Adrenal gland (tissue), 5 donors: ENCODE data around the gene MRPL45.

Experiments used
- POLR2A ChIP-seq, 2 donors: fragments of 450-650 bp; IDR thresholded peaks; one replicate each; pipeline ENCODE4 v1.6.1; 2017; ENCODE audit warnings: antibody characterized with exemption in 2 of 2, mild to moderate bottlenecking in 2 of 2, moderate library complexity in 1 of 2
- TF ChIP-seq, protein P1 (sequence below), 6 experiments: fragments of 450-650 bp in 4 of 6; fragments of 200-600 bp in 2 of 6; sonication (generic) in 1 of 6; IDR thresholded peaks; 1 replicate in 5 of 6; 2 replicates in 1 of 6; pipeline versions ENCODE4 v1.5.1 to v1.8.0; 2016 to 2021; ENCODE audit warnings: antibody characterized with exemption in 6 of 6, mild to moderate bottlenecking in 2 of 6, moderate library complexity in 1 of 6
- donor health status: DM: no; HTN: no; CAD: no.

DNA sequence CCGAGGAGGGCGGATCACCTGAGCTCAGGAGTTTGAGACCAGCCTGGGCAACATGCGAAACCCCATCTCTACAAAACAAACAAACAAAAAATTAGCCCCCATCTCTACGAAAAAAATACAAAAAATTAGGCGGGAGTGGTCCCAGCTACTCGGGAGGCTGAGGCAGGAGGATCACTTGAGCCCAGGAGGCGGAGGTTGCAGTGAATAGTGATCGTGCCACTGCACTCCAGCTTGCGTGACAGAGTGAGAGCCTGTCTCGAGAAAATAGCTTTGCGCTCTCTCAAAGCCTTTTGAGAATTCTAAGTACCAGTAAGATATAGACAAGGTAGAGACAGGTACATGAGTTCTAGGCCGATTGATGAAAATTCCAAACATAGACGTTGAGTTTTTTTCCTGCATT is 56.7 kb downstream of the MRPL45 start:
- TF ChIP-seq, protein P1, sequence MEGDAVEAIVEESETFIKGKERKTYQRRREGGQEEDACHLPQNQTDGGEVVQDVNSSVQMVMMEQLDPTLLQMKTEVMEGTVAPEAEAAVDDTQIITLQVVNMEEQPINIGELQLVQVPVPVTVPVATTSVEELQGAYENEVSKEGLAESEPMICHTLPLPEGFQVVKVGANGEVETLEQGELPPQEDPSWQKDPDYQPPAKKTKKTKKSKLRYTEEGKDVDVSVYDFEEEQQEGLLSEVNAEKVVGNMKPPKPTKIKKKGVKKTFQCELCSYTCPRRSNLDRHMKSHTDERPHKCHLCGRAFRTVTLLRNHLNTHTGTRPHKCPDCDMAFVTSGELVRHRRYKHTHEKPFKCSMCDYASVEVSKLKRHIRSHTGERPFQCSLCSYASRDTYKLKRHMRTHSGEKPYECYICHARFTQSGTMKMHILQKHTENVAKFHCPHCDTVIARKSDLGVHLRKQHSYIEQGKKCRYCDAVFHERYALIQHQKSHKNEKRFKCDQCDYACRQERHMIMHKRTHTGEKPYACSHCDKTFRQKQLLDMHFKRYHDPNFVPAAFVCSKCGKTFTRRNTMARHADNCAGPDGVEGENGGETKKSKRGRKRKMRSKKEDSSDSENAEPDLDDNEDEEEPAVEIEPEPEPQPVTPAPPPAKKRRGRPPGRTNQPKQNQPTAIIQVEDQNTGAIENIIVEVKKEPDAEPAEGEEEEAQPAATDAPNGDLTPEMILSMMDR (IDR thresholded peaks at IDR 0.05): no peak
- TF ChIP-seq POLR2A (IDR thresholded peaks at IDR 0.05): no peak
